ENCODE results near the gene HLA-DOB. TPM values are rescaled to one million over a fixed set of nuclear protein-coding genes. Genes with fewer than 3 reads are reported as not detected.

Gene HLA-DOB
- total and polyA plus RNA-seq, 10 of the 15 experiments (the other 5 are each of a cell fraction or from before 2014, with no cell fraction given): 27.4 to 79.1 (median 37.0) TPM

DNA sequence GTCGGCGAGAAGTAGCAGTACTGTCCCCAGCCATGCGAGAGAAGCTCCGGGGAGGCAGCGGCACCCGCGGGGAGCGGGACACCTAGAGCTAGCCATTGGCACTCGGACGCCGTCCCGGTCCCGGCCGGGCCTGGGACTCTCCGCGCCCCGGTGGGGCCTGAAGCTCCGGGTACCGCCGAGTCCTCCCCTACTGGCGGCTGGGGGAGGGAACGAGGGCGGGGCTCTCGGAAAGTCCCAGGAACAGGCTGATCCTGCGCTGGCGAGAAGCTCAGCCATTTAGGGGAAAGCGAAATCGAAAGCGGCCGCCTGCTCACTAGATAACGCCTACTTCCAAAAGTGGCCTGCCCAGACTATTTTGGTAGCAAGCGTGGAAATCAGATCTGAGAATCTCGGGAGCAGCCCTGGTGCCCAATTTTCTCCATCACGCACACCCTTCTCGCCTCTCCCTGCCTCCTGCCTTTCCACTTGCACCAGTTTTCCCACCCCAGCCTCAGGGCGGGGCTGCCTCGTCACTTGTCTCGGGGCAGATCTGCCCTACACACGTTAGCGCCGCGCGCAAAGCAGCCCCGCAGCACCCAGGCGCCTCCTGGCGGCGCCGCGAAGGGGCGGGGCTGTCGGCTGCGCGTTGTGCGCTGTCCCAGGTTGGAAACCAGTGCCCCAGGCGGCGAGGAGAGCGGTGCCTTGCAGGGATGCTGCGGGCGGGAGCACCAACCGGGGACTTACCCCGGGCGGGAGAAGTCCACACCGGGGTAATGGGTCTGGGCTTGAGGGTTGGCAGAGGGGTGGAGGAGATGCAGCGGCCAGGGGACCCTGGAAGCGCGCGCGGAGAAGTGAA is 37.0 kb upstream of the HLA-DOB start, which contains the start of the genes PSMB9 and TAP1 (continued):
- TF ChIP-seq CREB1 (IDR thresholded peaks at IDR 0.05; ENCODE audit: low read depth) (peak; percentile 98), RUNX3 (IDR thresholded peaks at IDR 0.05; ENCODE audit: low read length) (no peak; the same call in none of the 2 replicates), TCF3 (IDR thresholded peaks at IDR 0.05; ENCODE audit: borderline replicate concordance, insufficient read depth, low read depth, low read length) (peak; percentile 50; the same call in 1 of the 2 replicates), WRNIP1 (IDR thresholded peaks at IDR 0.05; ENCODE audit: borderline replicate concordance, low read depth, low read length) (no peak), RAD51 (IDR thresholded peaks at IDR 0.05) (no peak), ZZZ3 (IDR thresholded peaks at IDR 0.05; ENCODE audit: control insufficient read depth, insufficient read length, low read depth) (no peak), CBX3 (IDR thresholded peaks at IDR 0.05; ENCODE audit: borderline replicate concordance, low read depth) (no peak), MTA2 (IDR thresholded peaks at IDR 0.05; ENCODE audit: low read depth) (peak; percentile 25; the same call in 1 of the 2 replicates), DPF2 (IDR thresholded peaks at IDR 0.05) (no peak; the same call in 1 of the 2 replicates), FOS (IDR thresholded peaks at IDR 0.05; ENCODE audit: borderline replicate concordance, extremely low read depth, insufficient read length) (no peak), CHD1 (IDR thresholded peaks at IDR 0.05; ENCODE audit: low read depth, low read length) (no peak), SMARCA5 (IDR thresholded peaks at IDR 0.05) (peak; percentile 92; the same call in 1 of the 2 replicates), TCF12 (IDR thresholded peaks at IDR 0.05; ENCODE audit: low read depth, low read length) (0 out of 2 replicates have a peak, but pooled peaks have one; percentile 8), TARDBP (IDR thresholded peaks at IDR 0.05; ENCODE audit: borderline replicate concordance) (peak; percentile 43; the same call in 1 of the 2 replicates), LARP7 (IDR thresholded peaks at IDR 0.05) (peak; percentile 73; the same call in 1 of the 2 replicates), IKZF2 (IDR thresholded peaks at IDR 0.05) (peak; percentile 90), YY1 (IDR thresholded peaks at IDR 0.05; ENCODE audit: low read depth, low read length) (peak; percentile 62), RAD21 (IDR thresholded peaks at IDR 0.05; ENCODE audit: insufficient read depth, low read depth, low read length) (peak; percentile 78), NFXL1 (IDR thresholded peaks at IDR 0.05; ENCODE audit: borderline replicate concordance) (no peak), NRF1 (conservative IDR thresholded peaks at IDR 0.05; ENCODE audit: low read depth, low read length) (0 out of 2 replicates have a peak, but pooled peaks have one; percentile 12), SIX5 (IDR thresholded peaks at IDR 0.05; ENCODE audit: low read depth, low read length, severe bottlenecking) (no peak), POLR2A (IDR thresholded peaks at IDR 0.05; ENCODE audit: low read depth, low read length) (peak; percentile 83), RELA (IDR thresholded peaks at IDR 0.05; ENCODE audit: borderline replicate concordance, partially characterized antibody) (peak; percentile 25), CBFB (IDR thresholded peaks at IDR 0.05; ENCODE audit: low read depth) (peak; percentile 40; the same call in 1 of the 2 replicates), SMAD5 (IDR thresholded peaks at IDR 0.05; ENCODE audit: low read depth) (peak; percentile 21), STAT1 (conservative IDR thresholded peaks at IDR 0.05) (peak; percentile 76; the same call in 1 of the 2 replicates), NR2C2 (IDR thresholded peaks at IDR 0.05; ENCODE audit: borderline replicate concordance, control insufficient read depth, insufficient read length, low read depth) (no peak), ZNF217 (IDR thresholded peaks at IDR 0.05) (peak; percentile 11; the same call in 1 of the 2 replicates), MYC (IDR thresholded peaks at IDR 0.05; ENCODE audit: insufficient read depth, insufficient read length, insufficient replicate concordance, low read length, severe bottlenecking) (no peak), FOXK2 (IDR thresholded peaks at IDR 0.05) (no peak), CREM (IDR thresholded peaks at IDR 0.05; ENCODE audit: low read depth) (peak; percentile 98)
- TF ChIP-seq, protein P1, sequence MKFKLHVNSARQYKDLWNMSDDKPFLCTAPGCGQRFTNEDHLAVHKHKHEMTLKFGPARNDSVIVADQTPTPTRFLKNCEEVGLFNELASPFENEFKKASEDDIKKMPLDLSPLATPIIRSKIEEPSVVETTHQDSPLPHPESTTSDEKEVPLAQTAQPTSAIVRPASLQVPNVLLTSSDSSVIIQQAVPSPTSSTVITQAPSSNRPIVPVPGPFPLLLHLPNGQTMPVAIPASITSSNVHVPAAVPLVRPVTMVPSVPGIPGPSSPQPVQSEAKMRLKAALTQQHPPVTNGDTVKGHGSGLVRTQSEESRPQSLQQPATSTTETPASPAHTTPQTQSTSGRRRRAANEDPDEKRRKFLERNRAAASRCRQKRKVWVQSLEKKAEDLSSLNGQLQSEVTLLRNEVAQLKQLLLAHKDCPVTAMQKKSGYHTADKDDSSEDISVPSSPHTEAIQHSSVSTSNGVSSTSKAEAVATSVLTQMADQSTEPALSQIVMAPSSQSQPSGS (IDR thresholded peaks at IDR 0.05; ENCODE audit: low read length): no peak
- TF ChIP-seq, protein P2, sequence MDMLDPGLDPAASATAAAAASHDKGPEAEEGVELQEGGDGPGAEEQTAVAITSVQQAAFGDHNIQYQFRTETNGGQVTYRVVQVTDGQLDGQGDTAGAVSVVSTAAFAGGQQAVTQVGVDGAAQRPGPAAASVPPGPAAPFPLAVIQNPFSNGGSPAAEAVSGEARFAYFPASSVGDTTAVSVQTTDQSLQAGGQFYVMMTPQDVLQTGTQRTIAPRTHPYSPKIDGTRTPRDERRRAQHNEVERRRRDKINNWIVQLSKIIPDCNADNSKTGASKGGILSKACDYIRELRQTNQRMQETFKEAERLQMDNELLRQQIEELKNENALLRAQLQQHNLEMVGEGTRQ (IDR thresholded peaks at IDR 0.05; ENCODE audit: borderline replicate concordance, low read depth, low read length): no peak

Data from GM12878 (cell line).